SU-DHL-6 (cell line): Measurements from ENCODE around the gene PBX1.

Experiments
- H2AFZ ChIP-seq: fragments of 200-600 bp; sonication (generic); 2 replicates; pipeline ENCODE4 v1.6.1; 2014; ENCODE audit warnings: low read depth, mild to moderate bottlenecking, moderate library complexity, mixed read lengths, antibody characterized with exemption, low read length; ENCODE audit not compliant: severe bottlenecking
- H3F3A ChIP-seq: fragments of 200-600 bp; shearing (Covaris generic); 2 replicates; pipeline ENCODE4 v1.6.0; 2016; ENCODE audit warnings: antibody characterized with exemption, mild to moderate bottlenecking; ENCODE audit not compliant: insufficient read depth
- H3K27ac ChIP-seq: fragments of 200-600 bp; sonication (generic); 2 replicates; pipeline ENCODE4 v1.5.1; 2016; ENCODE audit warnings: low read depth, mild to moderate bottlenecking, low read length, moderate library complexity, mixed read lengths
- H3K27me3 ChIP-seq: fragments of 200-600 bp; sonication (generic), shearing (Covaris generic); 2 replicates; pipeline ENCODE4 v1.6.0; 2014; ENCODE audit warnings: mild to moderate bottlenecking, low read length
- H3K36me3 ChIP-seq: fragments of 200-600 bp; sonication (generic); 2 replicates; pipeline ENCODE4 v1.6.1; 2014; ENCODE audit warnings: mild to moderate bottlenecking, low read length, mixed read lengths
- H3K4me2 ChIP-seq: fragments of 300-600, 200-600 bp; shearing (Covaris generic), sonication (generic); 2 replicates; pipeline ENCODE4 v1.6.0; 2014; ENCODE audit warnings: low read length, low read depth, mild to moderate bottlenecking; ENCODE audit not compliant: poor library complexity, severe bottlenecking
- H3K4me3 ChIP-seq: fragments of 200-600 bp; sonication (generic); 2 replicates; pipeline ENCODE4 v1.5.1; 2014; ENCODE audit warnings: antibody characterized with exemption, low read length, mild to moderate bottlenecking, mixed read lengths; ENCODE audit not compliant: insufficient read depth, poor library complexity, severe bottlenecking
- H3K79me2 ChIP-seq: fragments of 200-600 bp; sonication (generic); 2 replicates; pipeline ENCODE4 v1.6.1; 2014; ENCODE audit warnings: mild to moderate bottlenecking, low read length, moderate library complexity; ENCODE audit not compliant: insufficient read depth
- H3K9ac ChIP-seq: fragments of 200-600 bp; sonication (generic); 2 replicates; pipeline ENCODE4 v1.7.0; 2014; ENCODE audit warnings: mild to moderate bottlenecking, low read length
- H3K9me2 ChIP-seq: fragments of 200-600 bp; sonication (generic); replicated peaks from 2 replicates; pipeline ENCODE4 v1.6.1; 2014; ENCODE audit warnings: low read length; ENCODE audit not compliant: insufficient read depth
- H3K9me3 ChIP-seq: fragments of 200-600 bp; sonication (generic); 2 replicates; pipeline ENCODE4 v1.6.1; 2014; ENCODE audit warnings: low read length, mixed read lengths; ENCODE audit not compliant: insufficient read depth
- H4K20me1 ChIP-seq: fragments of 200-600 bp; sonication (generic); 2 replicates; pipeline ENCODE4 v1.6.1; 2014; ENCODE audit warnings: low read depth, mild to moderate bottlenecking, antibody characterized with exemption, low read length, moderate library complexity, mixed read lengths
- EZH2phosphoT487 ChIP-seq: fragments of 200-600 bp; sonication (generic), shearing (Covaris generic); conservative IDR thresholded peaks from 2 replicates; pipeline ENCODE4 v1.6.1; 2018; ENCODE audit warnings: mild to moderate bottlenecking, antibody characterized with exemption, low read length, moderate library complexity, mixed read lengths
- TF ChIP-seq, protein P1 (sequence below): fragments of 200-600 bp; sonication (generic); IDR thresholded peaks from one replicate; pipeline ENCODE4 v1.5.1; 2017; ENCODE audit warnings: antibody characterized with exemption, mild to moderate bottlenecking, low read length, moderate library complexity; ENCODE audit not compliant: insufficient read depth, poor library complexity, severe bottlenecking

PBX1 gene

DNA sequence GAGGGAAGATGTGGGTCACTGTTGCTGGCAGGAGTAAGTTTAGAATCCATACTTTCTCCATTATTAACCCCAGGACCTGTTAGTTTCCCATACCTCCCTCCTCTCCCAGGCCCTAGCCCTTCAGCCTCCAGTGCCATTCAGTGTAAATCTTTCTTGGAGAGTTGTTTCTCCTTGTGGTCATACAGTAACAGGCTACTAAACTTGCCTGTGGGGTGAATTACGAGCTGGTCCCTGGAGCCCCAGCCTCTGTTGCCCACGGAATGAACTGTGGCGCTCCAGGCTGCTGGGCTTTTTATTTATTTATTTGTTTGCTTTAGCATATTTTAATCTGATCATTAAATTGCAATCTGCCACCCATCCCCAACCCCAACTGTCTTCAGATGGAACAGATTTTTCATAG lies 305.2 kb downstream of the PBX1 start:
- Histone ChIP-seq H2AFZ (no peak overlapping the region), H3K79me2 (no peaks in the 10 kb centered on the region), H3K36me3 (no peaks in the 10 kb centered on the region), H3F3A (no peaks in the 10 kb centered on the region), H3K4me2 (no peak overlapping the region), H3K27ac (no peak overlapping the region), H3K4me3 (no peak overlapping the region), H3K9ac (no peak overlapping the region), H3K9me3 (no peaks in the 10 kb centered on the region), H3K27me3 (no peaks in the 10 kb centered on the region), H4K20me1 (no peaks in the 10 kb centered on the region), H3K9me2 (no peaks in the 10 kb centered on the region)
- TF ChIP-seq, protein P1, sequence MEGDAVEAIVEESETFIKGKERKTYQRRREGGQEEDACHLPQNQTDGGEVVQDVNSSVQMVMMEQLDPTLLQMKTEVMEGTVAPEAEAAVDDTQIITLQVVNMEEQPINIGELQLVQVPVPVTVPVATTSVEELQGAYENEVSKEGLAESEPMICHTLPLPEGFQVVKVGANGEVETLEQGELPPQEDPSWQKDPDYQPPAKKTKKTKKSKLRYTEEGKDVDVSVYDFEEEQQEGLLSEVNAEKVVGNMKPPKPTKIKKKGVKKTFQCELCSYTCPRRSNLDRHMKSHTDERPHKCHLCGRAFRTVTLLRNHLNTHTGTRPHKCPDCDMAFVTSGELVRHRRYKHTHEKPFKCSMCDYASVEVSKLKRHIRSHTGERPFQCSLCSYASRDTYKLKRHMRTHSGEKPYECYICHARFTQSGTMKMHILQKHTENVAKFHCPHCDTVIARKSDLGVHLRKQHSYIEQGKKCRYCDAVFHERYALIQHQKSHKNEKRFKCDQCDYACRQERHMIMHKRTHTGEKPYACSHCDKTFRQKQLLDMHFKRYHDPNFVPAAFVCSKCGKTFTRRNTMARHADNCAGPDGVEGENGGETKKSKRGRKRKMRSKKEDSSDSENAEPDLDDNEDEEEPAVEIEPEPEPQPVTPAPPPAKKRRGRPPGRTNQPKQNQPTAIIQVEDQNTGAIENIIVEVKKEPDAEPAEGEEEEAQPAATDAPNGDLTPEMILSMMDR: no peak
- TF ChIP-seq EZH2phosphoT487: no peak

DNA sequence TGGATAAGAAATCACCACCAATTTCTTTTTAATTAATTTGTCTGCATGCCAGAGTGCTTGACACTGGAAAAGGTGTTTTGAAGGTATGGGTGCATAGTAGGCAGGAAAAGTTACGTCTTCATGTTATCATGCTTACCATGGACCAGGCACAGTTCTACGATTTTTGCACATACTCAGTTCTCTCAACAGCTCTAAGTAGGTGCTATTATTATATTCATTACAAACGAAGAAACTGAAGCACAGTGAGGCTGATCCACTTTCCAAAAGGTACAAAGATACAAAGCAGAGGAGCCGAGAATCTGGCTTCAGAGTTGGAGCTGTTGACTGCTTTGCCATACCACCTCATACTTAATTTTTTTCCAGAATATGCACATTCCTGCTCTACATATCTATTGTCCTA lies 306.4 kb downstream of the PBX1 start:
- Histone ChIP-seq H3K36me3 (no peaks in the 10 kb centered on the region), H3K9me3 (no peaks in the 10 kb centered on the region), H3K27me3 (no peaks in the 10 kb centered on the region), H4K20me1 (no peaks in the 10 kb centered on the region), H2AFZ (no peak overlapping the region), H3K9ac (no peak overlapping the region), H3F3A (no peaks in the 10 kb centered on the region), H3K9me2 (no peaks in the 10 kb centered on the region), H3K79me2 (no peaks in the 10 kb centered on the region), H3K4me3 (no peak overlapping the region), H3K27ac (no peak overlapping the region), H3K4me2 (no peak overlapping the region)
- no peak for TF ChIP-seq EZH2phosphoT487
- TF ChIP-seq, protein P1: no peak

GRCh38 chr1:164867590-164867989 lies 308.6 kb downstream of the PBX1 start:
- Histone ChIP-seq H3K9ac (no peak overlapping the region), H3K27me3 (no peaks in the 10 kb centered on the region)
- TF ChIP-seq, protein P1: no peak
- TF ChIP-seq EZH2phosphoT487: no peak

DNA sequence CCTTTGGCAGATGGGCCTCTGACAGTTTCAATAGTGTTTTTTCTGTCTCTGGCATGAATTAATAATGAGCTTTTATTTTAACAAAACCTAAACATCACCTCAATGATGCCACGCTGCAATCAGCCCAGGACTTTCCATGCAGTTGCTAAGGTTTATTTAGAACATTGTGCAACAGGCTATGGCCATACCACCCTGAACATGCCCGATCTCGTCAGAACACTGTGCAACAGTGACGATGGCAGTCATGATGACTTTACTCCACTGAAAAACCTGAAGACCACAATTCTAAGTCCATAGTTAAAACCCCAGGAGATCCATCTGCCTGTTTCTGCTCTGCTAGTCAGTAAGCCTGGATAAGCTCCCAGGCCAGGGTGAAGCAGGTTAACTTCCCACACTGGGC lies 310.0 kb downstream of the PBX1 start:
- no peak overlapping the region for H3K9ac ChIP-seq

More at GRCh38 chr1:164867590-164867989, 308.6 kb downstream of the PBX1 start:
- Histone ChIP-seq H2AFZ (no peak overlapping the region), H3K9me2 (no peaks in the 10 kb centered on the region), H3K79me2 (no peaks in the 10 kb centered on the region), H3F3A (no peaks in the 10 kb centered on the region), H3K27ac (no peak overlapping the region), H4K20me1 (no peaks in the 10 kb centered on the region), H3K36me3 (no peaks in the 10 kb centered on the region), H3K4me2 (no peak overlapping the region), H3K9me3 (no peaks in the 10 kb centered on the region), H3K4me3 (no peak overlapping the region)

More for the DNA sequence above, 310.0 kb downstream of the PBX1 start:
- Histone ChIP-seq H3K9me3 (no peaks in the 10 kb centered on the region), H3K4me2 (no peak overlapping the region), H3K27ac (no peak overlapping the region), H3K79me2 (no peaks in the 10 kb centered on the region), H3K9me2 (no peaks in the 10 kb centered on the region), H3K27me3 (no peaks in the 10 kb centered on the region), H3K4me3 (no peak overlapping the region), H4K20me1 (no peaks in the 10 kb centered on the region), H3F3A (no peaks in the 10 kb centered on the region), H2AFZ (no peak overlapping the region), H3K36me3 (no peaks in the 10 kb centered on the region)
- no peak for TF ChIP-seq EZH2phosphoT487
- TF ChIP-seq, protein P1: no peak
